Stomach (tissue), 9 donors: ENCODE measurements around the gene NCAPH2. TPM values are rescaled to one million over a fixed set of nuclear protein-coding genes. Genes with fewer than 3 reads are reported as not detected.

ENCODE experiments used
- DNase-seq, 2 donors: peaks; one replicate each; pipeline versions ENCODE4 v3.0.0 to v3.0.0-alpha.2; 2013 to 2019
- H3K27ac ChIP-seq, 5 donors: fragments of 200-600 bp in 4 of 5; sonication (generic) in 4 of 5; one replicate each; pipeline ENCODE4 v1.5.1; 2013 to 2019; ENCODE audit warnings: mild to moderate bottlenecking in 1 of 5, moderate library complexity in 1 of 5
- H3K27me3 ChIP-seq, 3 donors: fragments of 200-600 bp; sonication (generic); one replicate each; pipeline ENCODE4 v1.5.1; 2017 to 2019; ENCODE audit warnings: mixed run types in 1 of 3
- H3K36me3 ChIP-seq, 4 donors: fragments of 200-600 bp; sonication (generic); 1 replicate in 3 of 4; 2 replicates in 1 of 4; pipeline ENCODE4 v1.5.1; 2016 to 2019
- H3K4me1 ChIP-seq, 4 donors: fragments of 200-600 bp; sonication (generic); one replicate each; pipeline ENCODE4 v1.5.1; 2016 to 2019
- H3K4me3 ChIP-seq, 4 donors: fragments of 200-600 bp; sonication (generic) in 3 of 4; one replicate each; pipeline ENCODE4 v1.5.1; 2016 to 2019; ENCODE audit warnings: mild to moderate bottlenecking in 1 of 4
- H3K9me3 ChIP-seq, 4 donors: fragments of 200-600 bp; sonication (generic); one replicate each; pipeline ENCODE4 v1.5.1; 2016 to 2019
- EP300 ChIP-seq: sonication (generic); formaldehyde crosslinking; IDR thresholded peaks from one replicate; pipeline ENCODE4 v1.6.1; 2017; ENCODE audit warnings: antibody characterized with exemption
- POLR2A ChIP-seq, 4 donors: fragments of 450-650 bp; IDR thresholded peaks; one replicate each; pipeline ENCODE4 v1.6.1; 2016; ENCODE audit warnings: antibody characterized with exemption in 4 of 4, control low read depth in 2 of 4, mild to moderate bottlenecking in 1 of 4, moderate library complexity in 1 of 4
- POLR2AphosphoS5 ChIP-seq, 3 donors: sonication (generic); formaldehyde crosslinking; IDR thresholded peaks; one replicate each; pipeline ENCODE4 v1.6.1; 2016; ENCODE audit warnings: antibody characterized with exemption in 3 of 3
- WGBS, 5 donors: extraction: QIAGEN DNeasy Blood & Tissue Kit in 3 of 5; methylation state at CpG; one replicate each; pipeline versions ENCODE4 v1.1.5 to v1.1.7; 2013 to 2018; 5-methylcytosine and 5-hydroxymethylcytosine counted together
- intact Hi-C: fragments of 100-400 bp; cut with DNase I; formaldehyde crosslinking; loops from one replicate; pipeline ENCODE4 v1.15.1; 2023; ENCODE audit warnings: low total_unique reads
- polyA plus RNA-seq, 3 donors: library from polyadenylated mRNA; stranded (reverse); fragments of 200-250 nt; gene quantifications; one replicate each; pipeline ENCODE4 v1.2.3, GENCODE V29; 2013
- total RNA-seq, 5 donors: library from RNA; depleted of rRNA; stranded (reverse); fragments of >200 nt; gene quantifications; one replicate each; pipeline versions ENCODE4 v1.1.0 to v1.2.3, GENCODE V29; 2014 to 2016
- TF ChIP-seq, protein P1 (sequence below), 7 experiments: fragments of 450-650 bp in 4 of 7; fragments of 200-600 bp in 3 of 7; sonication (generic) in 3 of 7; IDR thresholded peaks; one replicate each; pipeline ENCODE4 v1.5.1; 2016 to 2019; ENCODE audit warnings: antibody characterized with exemption in 7 of 7, control low read depth in 2 of 7, mild to moderate bottlenecking in 1 of 7
- donor health status: healthy with polysubstance abuse.
- donor health status: Bipolar disorder and iron deficiency.
- donor health status: healthy.

Gene NCAPH2
- total and polyA plus RNA-seq, 8 donors = 12.9 to 47.9 (median 30.4) TPM

DNA sequence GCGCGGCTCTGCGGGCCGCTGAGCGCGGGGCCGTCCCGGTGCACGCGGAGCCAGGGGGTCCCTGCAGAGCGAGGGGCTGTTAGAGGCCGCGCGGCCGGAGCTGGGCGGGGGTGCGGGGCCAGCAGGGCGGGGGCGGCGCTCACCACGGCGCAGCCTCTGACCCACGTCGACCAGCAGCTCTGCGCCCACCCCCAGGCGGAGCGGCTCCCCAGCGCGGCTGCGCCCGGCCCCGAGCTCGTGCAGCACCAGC, 17.8 kb downstream of the NCAPH2 start:
- no peaks in the 10 kb centered on the region for H3K9me3 ChIP-seq
- TF ChIP-seq, protein P1, sequence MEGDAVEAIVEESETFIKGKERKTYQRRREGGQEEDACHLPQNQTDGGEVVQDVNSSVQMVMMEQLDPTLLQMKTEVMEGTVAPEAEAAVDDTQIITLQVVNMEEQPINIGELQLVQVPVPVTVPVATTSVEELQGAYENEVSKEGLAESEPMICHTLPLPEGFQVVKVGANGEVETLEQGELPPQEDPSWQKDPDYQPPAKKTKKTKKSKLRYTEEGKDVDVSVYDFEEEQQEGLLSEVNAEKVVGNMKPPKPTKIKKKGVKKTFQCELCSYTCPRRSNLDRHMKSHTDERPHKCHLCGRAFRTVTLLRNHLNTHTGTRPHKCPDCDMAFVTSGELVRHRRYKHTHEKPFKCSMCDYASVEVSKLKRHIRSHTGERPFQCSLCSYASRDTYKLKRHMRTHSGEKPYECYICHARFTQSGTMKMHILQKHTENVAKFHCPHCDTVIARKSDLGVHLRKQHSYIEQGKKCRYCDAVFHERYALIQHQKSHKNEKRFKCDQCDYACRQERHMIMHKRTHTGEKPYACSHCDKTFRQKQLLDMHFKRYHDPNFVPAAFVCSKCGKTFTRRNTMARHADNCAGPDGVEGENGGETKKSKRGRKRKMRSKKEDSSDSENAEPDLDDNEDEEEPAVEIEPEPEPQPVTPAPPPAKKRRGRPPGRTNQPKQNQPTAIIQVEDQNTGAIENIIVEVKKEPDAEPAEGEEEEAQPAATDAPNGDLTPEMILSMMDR (IDR thresholded peaks at IDR 0.05) = peak in 2 of 7 experiments; percentile 5 to 25
- TF ChIP-seq POLR2A (IDR thresholded peaks at IDR 0.05) (no peak), POLR2AphosphoS5 (IDR thresholded peaks at IDR 0.05) (no peak), EP300 (no peak)
- peak overlapping the region; percentile 63 to 86 (median 80) for H3K4me3 ChIP-seq
- H3K36me3 ChIP-seq = peaks cover 24 to 36% (median 35%) of the 10 kb centered on the region in 4 donors
- 0 to 1% (median 0%) methylated on average over 10 to 33 of the region's 33 CpGs; no CpG with 5 or more reads in 1 of the 5 donors for WGBS, 5 donors
- no peak for DNase-seq
- H3K27ac ChIP-seq = peak overlapping the region; percentile 92 to 98 (median 94)
- peaks cover 46 to 68% (median 66%) of the 10 kb centered on the region in 4 donors for H3K4me1 ChIP-seq
- intact Hi-C loops = no loop called here
- H3K27me3 ChIP-seq = peaks cover 0 to 17% (median 0%) of the 10 kb centered on the region in 3 donors

DNA sequence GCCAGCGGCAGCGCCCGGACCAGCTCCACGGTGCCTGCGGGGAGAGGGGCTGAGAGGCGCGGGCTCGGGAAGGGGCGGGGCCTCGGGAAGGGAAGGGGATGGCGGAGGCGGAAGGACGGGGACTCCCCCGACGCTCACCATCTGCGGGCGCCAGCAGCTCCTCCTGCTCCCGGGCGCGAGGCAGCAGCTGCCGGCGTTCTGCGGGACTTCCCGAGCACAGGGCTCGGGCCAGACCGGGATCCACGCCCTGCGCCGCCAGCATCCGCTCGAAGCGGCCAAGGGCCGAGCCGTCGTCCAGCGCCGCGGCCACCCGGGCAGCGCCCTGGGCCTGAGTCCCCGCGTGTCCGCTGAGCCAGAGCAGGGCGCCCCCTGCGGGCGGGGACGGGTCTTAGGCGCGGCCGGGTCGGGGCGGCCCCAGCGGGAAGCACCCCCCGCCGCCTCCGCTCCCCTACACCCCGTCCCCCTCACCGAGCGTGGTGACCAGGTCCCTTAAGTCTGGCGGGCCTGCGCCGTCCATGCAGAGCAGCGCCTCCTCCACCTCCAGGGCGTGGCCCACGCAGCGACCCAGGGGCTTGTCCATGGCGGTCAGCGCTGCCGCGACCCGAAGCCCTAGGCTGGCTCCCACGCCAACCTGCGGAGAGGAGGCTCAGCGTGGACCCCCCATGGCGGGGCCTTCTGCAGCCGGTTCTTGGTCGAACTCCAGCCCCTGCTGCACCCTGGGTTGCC, 18.2 kb downstream of the NCAPH2 start:
- intact Hi-C loops = no loop called here
- Histone ChIP-seq H3K36me3 (peaks cover 24 to 31% (median 30%) of the 10 kb centered on the region in 4 donors), H3K9me3 (no peaks in the 10 kb centered on the region), H3K4me3 (peak overlapping the region; percentile 63 to 86 (median 80)), H3K27me3 (peaks cover 0 to 22% (median 0%) of the 10 kb centered on the region in 3 donors), H3K27ac (peak overlapping the region; percentile 92 to 98 (median 94)), H3K4me1 (peaks cover 51 to 73% (median 71%) of the 10 kb centered on the region in 4 donors)
- 0 to 5% (median 1%) methylated on average over 1 to 76 of the region's 77 CpGs for WGBS, 5 donors
- TF ChIP-seq EP300 = no peak
- TF ChIP-seq, protein P1 (IDR thresholded peaks at IDR 0.05) = peak in 5 of 7 experiments; percentile 8 to 74 (median 54)
- TF ChIP-seq POLR2A (IDR thresholded peaks at IDR 0.05) = no peak
- TF ChIP-seq POLR2AphosphoS5 (IDR thresholded peaks at IDR 0.05) = peak in 2 of 3 donors; percentile 36 to 65
- DNase-seq = peak; percentile 83 to 94

GRCh38 chr22:50526834-50527801, 19.1 kb downstream of the NCAPH2 start:
- WGBS, 5 donors = 39 to 59% (median 48%) methylated on average over 28 to 29 of the region's 29 CpGs
- intact Hi-C loops = no loop called here
- Histone ChIP-seq H3K9me3 (no peaks in the 10 kb centered on the region), H3K4me1 (peaks cover 60 to 81% (median 79%) of the 10 kb centered on the region in 4 donors), H3K27ac (peak overlapping the region; percentile 92 to 98 (median 94)), H3K36me3 (peaks cover 18 to 22% (median 21%) of the 10 kb centered on the region in 4 donors), H3K4me3 (peak overlapping the region; percentile 63 to 86 (median 80)), H3K27me3 (peaks cover 0 to 30% (median 0%) of the 10 kb centered on the region in 3 donors)
- DNase-seq = peak; percentile 68 to 72
- TF ChIP-seq EP300 (no peak), POLR2AphosphoS5 (IDR thresholded peaks at IDR 0.05) (peak in 2 of 3 donors; percentile 31 to 65)
- TF ChIP-seq, protein P1 (IDR thresholded peaks at IDR 0.05) = no peak
